IPS DF 6.9 (cell line): Measurements from ENCODE around the gene SI.
"Not testable (repeated sequence)": the region's sequence is repeated elsewhere in the genome, so short reads cannot be mapped to it uniquely, and the experiment has no call there.

Experiments
- DNase-seq: peaks from one replicate; pipeline ENCODE4 v3.0.0-alpha.2; 2013; ENCODE audit warnings: low read depth, low spot score
- H3K27ac ChIP-seq: one replicate; pipeline ENCODE4 v1.5.1; 2013; ENCODE audit warnings: low read length, control low read depth
- H3K27me3 ChIP-seq: 2 replicates; pipeline ENCODE4 v1.6.1; 2013; ENCODE audit warnings: mild to moderate bottlenecking, low read length; ENCODE audit not compliant: control insufficient read depth, insufficient read depth
- H3K36me3 ChIP-seq: 2 replicates; pipeline ENCODE4 v1.6.1; 2013; ENCODE audit warnings: low read length; ENCODE audit not compliant: control insufficient read depth, insufficient read depth
- H3K4me1 ChIP-seq: 2 replicates; pipeline ENCODE4 v1.6.1; 2013; ENCODE audit warnings: low read length; ENCODE audit not compliant: control insufficient read depth, insufficient read depth
- H3K4me3 ChIP-seq: 2 replicates; pipeline ENCODE4 v1.5.1; 2013; ENCODE audit warnings: mild to moderate bottlenecking, low read length
- H3K9me3 ChIP-seq: 2 replicates; pipeline ENCODE4 v1.6.1; 2013; ENCODE audit warnings: low read length, inconsistent platforms; ENCODE audit not compliant: control insufficient read depth, insufficient read depth
- WGBS: extraction: QIAGEN DNeasy Blood & Tissue Kit; methylation state at CpG from one replicate; pipeline ENCODE4 v1.1.7; 2013; ENCODE audit warnings: mixed read lengths, missing lambda C conversion rate; ENCODE audit not compliant: insufficient read length, insufficient coverage; 5-methylcytosine and 5-hydroxymethylcytosine counted together

SI gene

GRCh38 chr3:164984947-164985346 lies 93.3 kb downstream of the SI start:
- no peak for DNase-seq

GRCh38 chr3:164962610-164963009 lies 115.7 kb downstream of the SI start:
- no peaks in the 10 kb centered on the region for H3K27me3 ChIP-seq
- no peaks in the 10 kb centered on the region for H3K36me3 ChIP-seq
- H3K4me1 ChIP-seq: no peaks in the 10 kb centered on the region
- no peaks in the 10 kb centered on the region for H3K9me3 ChIP-seq
- WGBS: no CpG with 5 or more reads among the region's 6 CpGs
- DNase-seq: no peak
- H3K4me3 ChIP-seq: no peak overlapping the region
- no peak overlapping the region for H3K27ac ChIP-seq

More at GRCh38 chr3:164984947-164985346, 93.3 kb downstream of the SI start:
- no CpG with 5 or more reads among the region's 1 CpG for WGBS
- H3K36me3 ChIP-seq: no peaks in the 10 kb centered on the region
- no peak overlapping the region for H3K4me3 ChIP-seq
- no peaks in the 10 kb centered on the region for H3K9me3 ChIP-seq
- H3K4me1 ChIP-seq: no peaks in the 10 kb centered on the region
- no peak overlapping the region for H3K27ac ChIP-seq
- H3K27me3 ChIP-seq: no peaks in the 10 kb centered on the region

GRCh38 chr3:164952966-164953365 lies 125.3 kb downstream of the SI start:
- Histone ChIP-seq H3K4me3 (no peak overlapping the region), H3K4me1 (no peaks in the 10 kb centered on the region), H3K36me3 (no peaks in the 10 kb centered on the region), H3K27ac (no peak overlapping the region), H3K9me3 (no peaks in the 10 kb centered on the region), H3K27me3 (no peaks in the 10 kb centered on the region)
- no CpG with 5 or more reads among the region's 3 CpGs for WGBS
- no peak for DNase-seq

- H3K27ac ChIP-seq, H3K27me3 ChIP-seq, H3K36me3 ChIP-seq, H3K4me3 ChIP-seq, H3K9me3 ChIP-seq, H3K4me1 ChIP-seq, DNase-seq: not testable (repeated sequence)
- no CpG with 5 or more reads among the region's 7 CpGs for WGBS
These were observed 126.9 kb downstream of the SI start for GRCh38 chr3:164951403-164951802.

GRCh38 chr3:164940745-164941144 lies 137.6 kb downstream of the SI start:
- Histone ChIP-seq H3K4me3 (no peak overlapping the region), H3K27ac (no peak overlapping the region), H3K27me3 (no peaks in the 10 kb centered on the region), H3K36me3 (no peaks in the 10 kb centered on the region), H3K4me1 (no peaks in the 10 kb centered on the region), H3K9me3 (no peaks in the 10 kb centered on the region)
- no CpG with 5 or more reads among the region's 1 CpG for WGBS
- no peak for DNase-seq

GRCh38 chr3:164929642-164930041 lies 148.7 kb downstream of the SI start:
- Histone ChIP-seq H3K4me1 (no peaks in the 10 kb centered on the region), H3K36me3 (no peaks in the 10 kb centered on the region), H3K27ac (no peak overlapping the region), H3K4me3 (no peak overlapping the region), H3K9me3 (no peaks in the 10 kb centered on the region), H3K27me3 (no peaks in the 10 kb centered on the region)
- WGBS: no CpG with 5 or more reads among the region's 2 CpGs
- DNase-seq: no peak
